Activated T-cell treated with anti-CD3 and anti-CD28 coated beads for 24 hours (primary cell): ENCODE measurements around the gene PTPN18.
"Not testable (repeated sequence)": the region's sequence is repeated elsewhere in the genome, so short reads cannot be mapped to it uniquely, and the experiment has no call there.

Source experiments
- DNase-seq: peaks from one replicate; pipeline ENCODE4 v3.0.0-alpha.2; 2020; ENCODE audit warnings: low read depth

PTPN18 gene, protein sequence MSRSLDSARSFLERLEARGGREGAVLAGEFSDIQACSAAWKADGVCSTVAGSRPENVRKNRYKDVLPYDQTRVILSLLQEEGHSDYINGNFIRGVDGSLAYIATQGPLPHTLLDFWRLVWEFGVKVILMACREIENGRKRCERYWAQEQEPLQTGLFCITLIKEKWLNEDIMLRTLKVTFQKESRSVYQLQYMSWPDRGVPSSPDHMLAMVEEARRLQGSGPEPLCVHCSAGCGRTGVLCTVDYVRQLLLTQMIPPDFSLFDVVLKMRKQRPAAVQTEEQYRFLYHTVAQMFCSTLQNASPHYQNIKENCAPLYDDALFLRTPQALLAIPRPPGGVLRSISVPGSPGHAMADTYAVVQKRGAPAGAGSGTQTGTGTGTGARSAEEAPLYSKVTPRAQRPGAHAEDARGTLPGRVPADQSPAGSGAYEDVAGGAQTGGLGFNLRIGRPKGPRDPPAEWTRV

DNA sequence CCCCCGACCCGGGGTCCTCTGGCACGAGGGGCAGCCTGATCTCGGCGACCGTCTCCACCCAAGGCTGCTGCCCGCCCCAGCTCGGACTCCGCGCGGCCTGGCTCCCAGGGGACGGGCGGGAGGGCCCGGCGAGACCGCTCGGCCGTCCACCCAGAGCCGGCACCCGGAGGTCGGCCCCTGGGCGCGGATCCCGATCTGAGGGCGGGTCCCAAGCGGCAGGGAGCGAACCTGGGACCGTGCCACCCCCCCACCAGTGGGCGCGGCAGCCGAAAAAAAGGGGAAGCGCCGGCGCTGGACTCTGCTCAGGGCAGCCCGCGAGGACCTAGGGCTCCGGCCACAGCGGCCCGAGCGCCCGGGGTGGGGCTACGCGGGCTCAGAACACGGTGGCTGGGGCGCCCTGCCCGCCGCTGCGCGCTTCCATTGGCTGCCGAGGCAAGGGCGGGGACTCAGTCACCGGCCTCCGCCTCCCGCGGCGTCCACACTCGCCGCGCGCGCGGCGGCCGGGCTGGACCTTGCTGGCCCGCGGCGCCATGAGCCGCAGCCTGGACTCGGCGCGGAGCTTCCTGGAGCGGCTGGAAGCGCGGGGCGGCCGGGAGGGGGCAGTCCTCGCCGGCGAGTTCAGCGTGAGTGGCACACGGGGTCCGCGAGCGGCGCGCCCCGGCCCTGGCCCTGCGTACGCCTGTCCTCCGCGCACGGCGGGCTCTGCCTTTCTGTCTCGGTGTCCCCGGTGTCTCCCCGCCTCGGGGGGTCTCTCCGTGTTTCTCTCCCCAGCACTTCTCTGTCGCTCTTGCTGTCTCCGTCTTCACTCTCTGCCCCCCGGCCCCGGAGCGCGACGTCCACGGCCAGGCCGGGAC is at the start of gene PTPN18:
Gene PTPN18 (plus strand): TSS at position 479 of the 854 bp plus-strand sequence. CDS start 52 bp downstream, at position 531.
- DNase-seq: no peak

DNA sequence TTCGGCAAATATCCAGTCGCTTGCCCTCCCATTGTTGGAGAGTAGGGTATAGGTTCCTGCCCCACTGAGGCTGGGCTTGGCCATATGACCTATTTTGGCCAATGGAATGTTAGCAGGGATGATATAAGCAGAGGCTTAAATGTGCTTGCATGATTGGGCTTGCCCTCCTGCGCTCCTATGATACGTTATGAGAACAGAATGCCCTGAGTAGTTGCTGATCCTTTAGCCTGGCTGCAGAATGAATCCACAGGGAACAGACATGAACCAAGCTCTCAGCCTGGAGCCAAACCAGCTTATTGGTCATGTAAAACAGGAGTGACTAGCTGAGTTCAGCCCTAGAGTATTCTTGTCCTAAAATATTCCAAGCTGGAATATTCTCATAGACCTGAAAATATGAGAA is 48.0 kb upstream of the PTPN18 start:
- DNase-seq: no peak

DNA sequence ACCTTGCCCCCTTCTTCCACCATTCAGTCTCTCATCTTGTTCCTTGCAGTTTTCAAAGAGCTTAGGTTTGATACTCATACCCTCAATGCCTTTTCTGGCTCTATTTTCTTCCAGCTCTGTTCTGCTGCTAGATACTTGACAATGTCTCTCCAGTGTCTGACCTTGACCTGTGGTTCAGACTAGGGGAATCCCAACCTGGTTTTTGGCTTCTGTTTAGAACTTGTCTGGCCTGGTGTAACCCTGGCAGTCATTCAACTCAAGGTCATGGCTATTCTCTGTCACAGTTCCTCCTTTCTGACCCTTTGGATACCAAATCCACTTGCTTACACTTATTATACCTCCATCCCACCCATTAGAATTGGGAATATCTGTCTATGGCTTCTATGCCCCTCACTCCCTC is 45.0 kb upstream of the PTPN18 start:
- DNase-seq: no peak

DNA sequence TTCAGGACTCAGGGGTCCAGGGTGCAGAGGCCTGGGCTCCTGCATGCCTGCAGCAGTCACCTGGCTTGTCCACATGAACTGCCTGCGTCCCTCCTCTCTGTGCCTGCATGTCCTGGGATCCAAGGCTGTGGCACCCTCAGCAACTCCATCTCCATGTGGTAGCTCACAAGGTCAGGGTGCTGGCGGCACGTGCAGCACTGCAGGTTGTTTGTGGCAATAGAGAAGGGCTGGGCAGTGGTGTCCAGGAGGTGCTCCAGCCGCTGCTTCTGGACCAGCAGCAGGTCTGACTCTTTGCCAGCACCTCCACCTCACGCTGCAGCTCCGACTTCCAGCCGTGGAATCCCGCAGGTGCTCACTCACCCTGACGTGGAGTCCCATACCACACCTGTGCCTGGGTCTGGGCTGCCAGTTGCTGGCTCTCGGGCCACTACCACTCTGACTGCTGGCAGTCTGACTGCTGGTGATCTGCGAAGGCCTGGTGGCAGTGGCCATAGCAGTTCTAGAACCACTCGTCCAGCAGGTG is 42.0 kb upstream of the PTPN18 start:
- DNase-seq: no peak

DNA sequence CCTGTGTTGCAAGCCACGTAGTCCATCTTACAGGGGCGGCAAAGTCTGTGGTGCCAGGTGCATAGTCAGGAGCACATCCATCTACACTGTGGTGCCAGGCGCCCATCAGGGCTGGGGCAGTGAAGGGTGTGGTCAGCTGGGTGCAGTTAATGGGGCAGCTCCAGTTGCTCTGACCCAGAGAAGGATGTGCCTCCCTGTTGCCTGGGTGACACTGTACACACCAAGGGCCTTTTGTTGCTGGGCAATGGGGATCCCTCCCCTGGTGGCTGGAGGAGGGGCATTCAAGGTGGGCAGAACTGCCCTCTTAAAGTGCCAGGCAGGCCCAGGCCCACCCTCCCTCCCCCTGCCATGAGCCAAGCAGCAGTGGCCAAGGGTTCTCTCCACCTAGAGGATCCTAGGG is 41.5 kb upstream of the PTPN18 start:
- DNase-seq: no peak

DNA sequence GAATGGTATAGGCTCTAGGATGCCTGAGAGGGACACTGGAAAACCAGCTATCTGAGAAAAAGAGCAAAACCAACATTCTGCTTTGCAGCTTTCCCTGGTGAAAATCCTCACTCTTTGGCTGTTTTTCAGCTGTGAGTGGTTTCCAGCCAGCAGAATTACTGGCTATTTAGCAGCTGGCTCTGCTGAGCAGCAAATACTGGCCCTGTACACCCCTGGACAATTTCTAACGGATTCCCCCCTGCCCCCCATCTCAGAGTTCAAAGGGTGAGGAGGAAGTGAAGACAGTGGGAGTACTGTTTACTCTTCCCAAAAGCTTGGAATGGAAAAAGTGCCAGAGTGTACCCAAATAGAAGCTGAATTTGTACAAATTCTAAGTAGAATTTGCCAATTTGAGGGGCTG is 39.3 kb upstream of the PTPN18 start:
- DNase-seq: no peak

DNA sequence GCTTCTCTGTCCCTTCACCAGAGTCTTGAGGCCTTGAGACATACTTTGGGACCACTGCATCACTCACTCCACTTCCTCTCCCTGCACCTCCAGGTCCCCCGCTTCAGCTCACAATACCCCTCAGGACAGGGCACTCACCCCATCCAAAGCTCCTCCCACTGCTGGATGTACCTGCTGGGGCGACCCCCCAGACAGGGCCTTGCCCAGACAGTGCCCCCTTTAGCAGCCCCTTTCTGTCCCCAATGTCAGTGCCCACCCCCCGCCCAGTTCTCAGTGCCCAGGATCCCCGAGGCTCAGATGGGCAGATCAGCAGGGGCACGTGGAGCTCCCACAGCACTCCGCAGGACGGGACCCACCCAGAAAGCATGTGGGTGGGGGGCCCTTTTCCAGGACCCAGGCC is 37.0 kb upstream of the PTPN18 start:
- no peak for DNase-seq

DNA sequence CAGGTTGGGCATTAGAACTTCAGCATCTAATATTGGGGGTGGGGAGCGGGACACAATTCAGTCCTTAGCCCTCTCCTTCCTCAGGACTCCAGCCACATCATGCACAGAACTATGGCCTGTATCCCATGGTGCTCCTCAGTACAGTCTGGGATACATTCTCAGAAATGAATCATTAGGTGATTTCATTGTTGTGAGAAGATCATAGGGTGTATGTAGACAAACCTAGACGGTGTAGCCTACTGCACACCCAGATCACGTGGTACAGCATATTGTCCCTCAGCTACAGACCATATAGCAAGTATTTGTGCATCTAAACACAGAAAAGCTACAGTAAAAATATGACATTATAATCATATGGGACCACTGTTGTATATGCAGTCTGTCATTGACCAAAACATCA is 36.3 kb upstream of the PTPN18 start:
- no peak for DNase-seq

DNA sequence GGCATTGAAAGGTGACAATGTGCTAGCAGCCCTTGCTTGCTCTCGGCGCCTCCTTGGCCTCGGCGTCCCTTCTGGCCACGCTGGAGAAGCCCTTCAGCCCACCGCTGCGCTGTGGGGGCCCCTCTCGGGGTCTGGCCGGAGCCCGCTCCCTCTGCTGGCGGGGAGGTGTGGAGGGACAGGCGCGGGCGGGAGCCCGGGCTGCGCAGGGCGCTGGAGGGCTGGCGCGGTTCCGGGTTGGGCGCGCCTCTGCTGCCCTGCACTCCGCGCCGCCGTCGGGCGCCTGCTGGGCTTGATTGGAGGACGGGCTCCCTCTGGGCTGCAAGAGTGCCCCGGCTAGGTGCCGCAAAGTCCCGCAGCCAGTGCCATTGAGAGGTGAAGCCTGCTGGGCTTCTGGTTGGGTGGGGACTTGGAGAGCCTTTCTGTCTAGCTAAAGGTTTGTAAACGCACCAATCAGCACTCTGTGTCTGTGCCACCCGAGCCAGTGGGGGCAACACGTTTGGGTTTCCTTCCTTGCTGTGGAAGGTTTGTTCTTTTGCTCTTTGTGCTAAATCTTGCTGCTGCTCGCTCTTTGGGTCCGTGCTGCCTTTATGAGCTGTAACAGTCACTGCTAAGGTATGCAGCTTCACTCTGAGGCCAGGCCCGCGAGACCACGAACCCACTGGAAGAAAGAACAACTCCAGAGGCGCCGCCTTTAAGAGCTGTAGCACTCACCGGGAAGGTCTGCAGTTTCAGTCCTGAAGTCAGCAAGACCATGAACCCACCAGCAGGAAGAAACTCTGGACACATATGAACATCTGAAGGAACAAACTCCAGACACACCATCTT is 27.9 kb upstream of the PTPN18 start:
- no peak for DNase-seq

DNA sequence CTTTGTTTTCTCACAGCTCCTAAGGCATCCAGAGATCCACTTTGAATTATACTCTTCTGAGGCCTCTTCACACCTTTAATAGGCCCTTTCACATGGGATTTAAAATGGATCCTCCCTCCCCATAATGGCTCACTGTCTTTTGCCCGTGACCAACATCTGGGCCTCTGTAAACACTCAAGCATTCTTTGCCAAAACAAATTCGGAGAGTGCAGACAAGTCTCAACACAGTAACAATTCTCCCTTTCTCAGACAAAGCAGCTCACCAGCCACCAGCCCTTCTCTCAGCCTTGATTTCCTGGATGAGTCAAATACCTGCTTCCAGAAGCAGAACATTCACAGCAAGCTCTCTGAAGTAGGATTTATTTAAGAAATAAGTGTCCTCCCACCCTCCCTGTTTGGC is 27.1 kb upstream of the PTPN18 start:
- no peak for DNase-seq

DNA sequence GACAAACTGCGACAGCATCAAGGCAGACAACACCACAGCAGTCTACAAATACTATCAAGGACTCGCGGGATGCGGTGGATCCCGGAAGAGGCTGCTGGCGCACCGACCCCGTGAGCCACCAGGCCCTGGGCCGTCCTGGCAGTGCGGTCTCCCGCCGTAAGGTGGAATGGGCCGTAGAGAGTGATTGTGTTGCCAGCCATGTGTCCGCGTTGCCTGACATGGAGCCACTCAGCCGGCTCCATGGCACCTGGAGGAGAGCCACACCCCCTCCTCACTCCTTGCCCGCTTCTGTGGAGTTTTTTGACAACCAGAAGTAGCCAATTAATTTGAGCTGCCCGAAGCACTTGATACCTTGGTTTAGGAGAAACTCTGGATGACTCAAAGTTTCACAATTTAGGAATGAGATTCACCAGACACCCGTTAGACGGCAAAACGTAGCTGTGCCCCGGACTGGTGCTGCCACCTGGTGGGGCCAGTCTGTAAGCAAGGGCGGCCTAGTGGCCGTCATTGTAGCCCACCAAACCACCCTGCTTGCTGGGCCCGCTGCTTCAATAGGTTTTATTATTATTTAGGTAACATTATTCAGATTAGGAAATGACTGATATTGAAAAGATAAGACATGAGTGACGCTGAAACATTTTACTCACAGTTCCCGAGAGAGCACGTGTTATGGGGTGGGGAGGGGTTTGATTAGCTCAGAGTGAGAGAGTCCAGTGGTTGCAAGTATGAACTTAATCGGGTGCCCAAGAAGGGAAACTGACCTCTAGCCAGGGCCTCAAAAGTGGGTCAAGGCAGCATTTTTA is 23.4 kb upstream of the PTPN18 start:
- DNase-seq: peak; percentile 60

DNA sequence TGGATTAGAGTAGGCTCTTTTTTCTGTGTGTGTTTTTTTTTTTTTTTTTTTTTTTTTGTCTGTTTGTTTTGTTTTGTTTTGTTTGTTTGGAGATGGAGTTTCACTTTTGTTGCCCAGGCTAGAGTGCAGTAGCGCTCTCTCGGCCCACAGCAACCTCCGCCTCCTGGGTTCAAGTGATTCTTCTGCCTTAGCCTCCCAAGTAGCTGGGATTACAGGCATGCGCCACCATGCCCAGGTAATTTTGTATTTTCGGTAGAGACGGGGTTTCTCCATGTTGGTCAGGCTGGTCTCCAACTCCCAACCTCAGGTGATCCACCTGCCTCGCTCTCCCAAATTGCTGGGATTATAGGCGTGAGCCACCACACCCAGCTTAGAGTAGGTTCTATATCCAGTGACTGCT is 22.6 kb upstream of the PTPN18 start:
- DNase-seq: not testable (repeated sequence)

DNA sequence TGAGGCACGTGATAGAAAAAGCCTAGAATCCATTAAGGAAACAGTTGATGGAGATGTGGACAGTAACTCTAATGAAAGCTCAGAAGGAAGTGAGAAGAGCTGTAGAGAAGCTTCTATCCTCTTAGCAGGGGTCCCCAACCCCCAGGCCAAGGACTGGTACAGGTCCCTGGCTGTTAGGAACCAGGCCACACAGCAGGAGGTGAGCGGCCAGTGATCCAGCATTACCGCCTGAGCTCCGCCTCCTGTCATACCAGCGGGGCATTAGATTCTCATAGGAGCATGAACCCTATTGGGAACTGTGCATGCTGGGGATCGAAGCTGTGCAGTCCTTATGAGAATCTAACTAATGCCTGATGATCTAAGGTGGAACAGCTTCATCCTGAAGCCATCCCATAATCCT is 21.8 kb upstream of the PTPN18 start:
- no peak for DNase-seq

DNA sequence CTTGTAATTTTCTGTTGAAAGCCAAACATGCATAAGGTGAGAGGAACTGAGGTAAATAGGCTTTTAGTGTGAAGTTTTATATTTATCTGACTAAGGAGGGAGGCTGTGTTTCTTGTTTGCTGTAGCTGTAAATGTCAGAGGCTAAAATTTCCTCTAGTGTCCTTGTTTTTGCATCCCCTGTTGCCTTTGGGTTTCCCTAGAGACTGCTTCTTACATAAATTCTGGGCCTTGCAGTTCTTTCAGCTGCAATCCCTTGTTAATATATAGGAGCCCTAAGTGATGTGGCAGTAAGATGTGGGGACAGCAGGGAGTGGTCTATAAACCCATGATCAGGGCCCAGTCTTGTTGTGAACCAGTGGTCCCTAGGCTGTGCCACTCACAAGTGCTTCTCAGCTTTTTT is 20.6 kb upstream of the PTPN18 start:
- no peak for DNase-seq

DNA sequence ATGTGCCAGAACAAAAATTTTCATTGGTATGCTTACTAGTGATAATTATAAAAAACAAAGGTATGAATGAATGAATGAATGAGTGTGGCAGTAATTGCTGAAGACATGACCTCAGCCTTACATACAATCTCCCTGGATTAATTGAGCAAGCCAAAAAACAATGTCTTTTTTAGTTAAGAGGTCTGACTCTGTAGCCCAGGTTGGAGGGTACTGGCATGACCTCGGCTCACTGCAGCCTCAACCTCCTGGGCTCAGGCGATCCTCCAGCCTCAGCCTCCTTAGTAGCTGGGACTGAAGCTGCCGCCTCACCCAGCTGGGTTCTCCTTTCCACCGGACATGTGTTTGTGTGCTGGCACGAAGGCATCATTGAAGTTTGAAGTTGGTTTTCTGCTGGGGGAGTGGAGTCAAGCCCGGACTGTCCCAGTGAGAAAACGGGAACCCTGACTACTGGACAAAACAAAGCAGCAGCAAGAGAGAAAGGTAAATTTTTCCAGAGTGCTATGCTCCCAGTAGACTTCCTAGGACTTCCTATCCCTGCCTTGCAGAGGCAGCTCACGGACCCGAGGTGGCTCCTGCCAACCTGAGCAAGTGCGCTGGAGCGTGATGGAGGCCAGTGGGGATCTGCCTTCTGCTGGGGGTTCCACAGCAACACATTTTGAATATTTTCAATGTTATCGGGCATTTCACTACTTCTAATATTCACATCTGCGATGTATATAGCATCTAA is 19.5 kb upstream of the PTPN18 start:
- no peak for DNase-seq

DNA sequence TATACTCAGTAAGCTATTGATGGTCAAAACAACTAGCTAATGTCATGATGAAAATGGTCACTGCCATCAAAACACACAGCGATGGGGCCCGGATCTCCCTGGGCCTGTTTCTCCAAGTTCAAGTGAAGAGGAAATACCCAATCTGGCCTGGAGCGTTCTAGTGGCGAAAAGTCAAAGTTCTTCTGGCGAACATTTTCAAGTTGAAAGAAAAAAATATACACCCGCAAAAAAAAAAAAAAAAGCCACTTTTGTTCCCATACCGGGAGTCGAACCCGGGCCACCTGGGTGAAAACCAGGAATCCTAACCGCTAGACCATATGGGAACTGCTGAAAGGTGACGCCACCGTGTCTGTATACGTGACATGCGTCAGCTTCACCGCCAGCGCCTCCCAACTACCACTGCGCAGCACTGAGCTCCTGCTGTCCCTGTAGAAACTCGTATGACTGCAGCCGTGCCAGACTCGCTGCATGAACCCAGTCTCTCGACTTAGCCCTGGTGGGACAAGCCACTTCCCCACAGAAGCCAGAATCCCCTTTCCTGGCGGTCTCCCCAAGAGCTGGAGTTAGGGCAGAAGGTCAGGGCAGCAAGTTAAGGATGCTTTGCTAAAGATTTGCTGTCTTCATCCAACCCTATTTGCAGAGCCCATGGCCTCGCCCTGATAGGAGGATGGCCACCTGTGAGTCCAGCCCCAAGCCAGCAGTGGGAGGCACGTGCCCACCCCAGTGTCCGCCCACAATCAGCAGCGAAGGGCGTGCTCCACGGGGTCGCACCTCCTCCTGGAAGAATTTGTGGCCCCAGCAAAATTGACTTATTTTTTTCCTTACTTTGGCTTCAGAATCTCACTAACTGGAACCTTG is 18.8 kb upstream of the PTPN18 start:
- peak; percentile 60 for DNase-seq

DNA sequence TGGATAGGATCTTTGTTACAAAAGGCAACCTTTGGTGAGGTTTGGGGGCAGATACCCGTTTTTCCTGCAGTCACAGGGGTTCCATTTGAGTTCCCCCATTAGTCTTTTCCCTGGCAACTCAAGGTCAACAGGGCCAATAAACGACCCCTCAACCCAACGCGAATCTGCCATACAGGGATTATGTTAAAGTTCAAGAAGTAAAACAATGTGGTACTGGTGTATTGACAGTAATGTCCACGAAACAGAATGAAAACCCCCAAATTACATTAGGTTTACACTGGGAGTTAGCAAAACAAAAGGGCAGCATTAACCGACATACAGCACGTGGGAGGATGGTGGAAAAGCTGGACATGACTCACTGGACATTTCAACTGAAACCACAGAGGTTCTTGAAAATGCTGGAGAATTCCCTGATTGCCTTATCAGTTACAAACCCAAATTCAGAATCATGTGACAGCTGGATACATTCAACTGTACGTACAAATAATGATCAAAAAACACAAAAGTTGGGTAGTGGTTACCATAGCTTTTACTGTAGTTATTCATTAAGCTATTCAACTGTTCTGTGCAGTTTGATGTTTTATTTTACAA is 18.0 kb upstream of the PTPN18 start:
- no peak for DNase-seq

DNA sequence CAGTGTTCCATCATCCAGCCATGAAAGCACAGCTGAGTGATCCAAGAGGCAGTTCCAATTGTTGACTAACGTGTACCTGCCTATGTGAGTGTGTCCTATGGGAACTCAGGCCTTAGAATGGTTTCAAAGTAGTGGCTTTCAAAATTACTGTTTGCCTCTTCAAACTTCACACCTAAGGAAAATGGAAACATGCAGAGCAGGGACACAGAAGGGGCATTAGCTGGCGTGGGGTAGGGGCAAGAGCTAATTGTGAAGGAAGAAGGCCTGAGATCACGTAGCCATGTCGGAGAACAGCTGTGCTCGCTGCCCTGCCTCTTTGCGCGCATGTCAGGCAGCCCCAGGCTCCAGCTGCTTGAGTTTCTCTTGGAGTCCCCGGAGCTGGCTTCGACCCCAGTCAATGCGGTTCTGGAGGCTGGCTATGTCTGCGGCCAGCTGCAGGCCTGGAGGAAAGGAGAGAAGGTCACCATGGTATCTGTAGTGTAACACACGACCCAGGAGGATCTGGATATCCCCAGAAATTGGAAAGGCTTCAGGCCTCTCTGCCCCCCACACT is 17.0 kb upstream of the PTPN18 start:
- no peak for DNase-seq
